Activated CD4-positive, alpha-beta T cell treated with anti-CD3 and anti-CD28 coated beads, Interleukin-2, Interleukin-6, amounts not matched to agents 100 ng/mL and 50 ng/mL, durations not matched to agents 16 hours and 8 hours (primary cell): Measurements from ENCODE around the gene TTC28.

Experiments
- DNase-seq: peaks from one replicate; pipeline ENCODE4 v3.0.0-alpha.2; 2020

Gene TTC28

GRCh38 chr22:27933186-27933983 lies 746.3 kb downstream of the TTC28 start:
- no peak for DNase-seq

- no peak for DNase-seq
These were observed 749.1 kb downstream of the TTC28 start for GRCh38 chr22:27930331-27931060.
